Fibroblast of villous mesenchyme (primary cell): Measurements from ENCODE around the gene CHGA. TPM values are rescaled to one million over a fixed set of nuclear protein-coding genes. Genes with fewer than 3 reads are reported as not detected.

Experiments used
- DNase-seq: peaks from one replicate; pipeline ENCODE4 v3.0.0-alpha.2; 2010; ENCODE audit warnings: low read depth
- H3K4me3 ChIP-seq: 2 replicates; pipeline ENCODE4 v1.5.1; 2011; ENCODE audit warnings: low read depth, mild to moderate bottlenecking, low read length
- total RNA-seq: library from RNA; depleted of rRNA; stranded (reverse); fragments of >200 nt; gene quantifications from 2 replicates; pipeline ENCODE4 v1.2.3, GENCODE V29; 2012
- TF ChIP-seq, protein P1 (sequence below): IDR thresholded peaks from 2 replicates; pipeline ENCODE4 v1.5.1; 2012; ENCODE audit warnings: low read depth, mild to moderate bottlenecking, low read length; ENCODE audit not compliant: insufficient read depth

CHGA gene
- total RNA-seq, 1 donor = not detected

DNA sequence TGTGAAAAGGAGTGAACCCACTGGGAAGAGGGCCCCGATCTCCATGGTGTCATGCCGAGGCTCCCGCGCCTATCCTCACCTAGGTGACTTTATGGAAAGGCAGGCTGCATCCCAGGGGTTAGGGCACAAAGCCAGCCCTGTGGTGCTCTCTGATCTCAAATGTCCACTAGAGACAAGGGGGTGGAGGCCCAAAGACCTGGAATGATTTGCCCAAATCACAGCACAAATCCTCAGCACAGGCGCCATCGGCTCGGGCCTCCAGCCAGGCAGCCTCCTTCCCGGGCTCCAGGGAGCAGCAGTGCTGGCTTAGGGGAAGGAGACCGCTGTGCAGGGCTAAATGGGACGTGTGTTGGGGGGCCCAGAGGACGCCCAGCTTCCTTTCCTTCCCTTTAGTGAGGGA, 17.6 kb downstream of the CHGA start:
- DNase-seq = no peak
- TF ChIP-seq, protein P1, sequence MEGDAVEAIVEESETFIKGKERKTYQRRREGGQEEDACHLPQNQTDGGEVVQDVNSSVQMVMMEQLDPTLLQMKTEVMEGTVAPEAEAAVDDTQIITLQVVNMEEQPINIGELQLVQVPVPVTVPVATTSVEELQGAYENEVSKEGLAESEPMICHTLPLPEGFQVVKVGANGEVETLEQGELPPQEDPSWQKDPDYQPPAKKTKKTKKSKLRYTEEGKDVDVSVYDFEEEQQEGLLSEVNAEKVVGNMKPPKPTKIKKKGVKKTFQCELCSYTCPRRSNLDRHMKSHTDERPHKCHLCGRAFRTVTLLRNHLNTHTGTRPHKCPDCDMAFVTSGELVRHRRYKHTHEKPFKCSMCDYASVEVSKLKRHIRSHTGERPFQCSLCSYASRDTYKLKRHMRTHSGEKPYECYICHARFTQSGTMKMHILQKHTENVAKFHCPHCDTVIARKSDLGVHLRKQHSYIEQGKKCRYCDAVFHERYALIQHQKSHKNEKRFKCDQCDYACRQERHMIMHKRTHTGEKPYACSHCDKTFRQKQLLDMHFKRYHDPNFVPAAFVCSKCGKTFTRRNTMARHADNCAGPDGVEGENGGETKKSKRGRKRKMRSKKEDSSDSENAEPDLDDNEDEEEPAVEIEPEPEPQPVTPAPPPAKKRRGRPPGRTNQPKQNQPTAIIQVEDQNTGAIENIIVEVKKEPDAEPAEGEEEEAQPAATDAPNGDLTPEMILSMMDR = no peak
- H3K4me3 ChIP-seq = no peak overlapping the region

DNA sequence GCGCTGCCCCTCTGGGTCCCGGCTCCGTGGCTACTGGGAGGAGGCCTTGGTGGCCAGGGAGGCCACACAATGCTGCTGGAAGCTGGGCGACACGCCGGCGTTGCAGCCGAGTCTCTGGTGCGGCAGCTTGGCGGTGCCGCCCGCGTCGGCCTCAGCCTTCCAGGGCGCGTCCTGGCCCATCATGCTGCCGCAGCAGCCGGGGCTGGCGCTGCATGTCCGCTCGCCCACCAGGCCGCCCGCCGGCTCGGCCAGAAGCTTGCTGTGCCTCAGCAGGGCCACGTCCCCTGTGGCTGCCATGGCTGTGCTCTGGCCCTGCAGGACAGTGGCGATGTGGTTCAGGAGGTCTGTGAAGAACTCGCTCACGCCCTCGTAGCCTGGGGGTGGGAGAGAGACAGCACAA, 18.6 kb downstream of the CHGA start:
- no peak overlapping the region for H3K4me3 ChIP-seq
- TF ChIP-seq, protein P1 = no peak
- no peak for DNase-seq

DNA sequence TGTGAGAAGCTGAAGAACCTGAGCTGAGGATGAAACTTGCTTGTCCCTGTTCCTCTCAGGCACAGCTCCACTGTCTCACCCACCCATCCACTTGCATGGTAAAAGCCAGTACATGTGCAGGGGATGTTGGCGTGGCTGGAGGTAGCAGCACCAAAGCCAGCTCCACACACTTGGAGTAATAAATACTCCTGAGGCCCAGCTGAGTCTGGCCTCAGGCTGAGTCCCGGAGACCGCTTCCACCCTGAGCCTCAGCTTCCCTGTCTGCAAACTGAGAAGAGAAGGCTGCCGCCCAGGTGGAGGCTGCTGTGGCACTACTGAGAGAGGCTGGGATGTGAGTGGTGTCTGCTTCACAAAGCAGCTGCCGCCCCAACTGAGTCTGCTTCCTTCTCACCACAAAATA, 19.2 kb downstream of the CHGA start:
- TF ChIP-seq, protein P1 = no peak
- no peak for DNase-seq
- H3K4me3 ChIP-seq = no peak overlapping the region

DNA sequence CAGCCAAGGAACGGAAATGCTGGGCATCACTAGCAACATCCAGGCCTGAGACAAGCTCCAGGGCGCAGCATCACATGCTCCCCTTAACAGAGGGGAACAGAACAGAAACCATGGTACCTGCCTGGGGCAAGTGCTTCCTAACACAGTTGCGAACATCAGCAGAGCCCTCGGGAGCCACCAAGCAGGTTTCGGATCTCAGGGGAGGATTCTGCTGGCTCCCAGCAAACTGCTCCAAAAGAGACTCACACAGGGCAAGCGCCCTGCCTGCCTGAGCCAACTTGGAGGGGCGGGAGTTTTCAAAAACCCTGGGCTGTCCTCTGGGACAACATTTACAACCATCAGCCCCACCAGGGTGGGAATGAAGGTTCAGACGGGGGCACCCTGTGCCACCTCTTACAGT, 19.6 kb downstream of the CHGA start:
- TF ChIP-seq, protein P1 = no peak
- no peak for DNase-seq
- H3K4me3 ChIP-seq = no peak overlapping the region

DNA sequence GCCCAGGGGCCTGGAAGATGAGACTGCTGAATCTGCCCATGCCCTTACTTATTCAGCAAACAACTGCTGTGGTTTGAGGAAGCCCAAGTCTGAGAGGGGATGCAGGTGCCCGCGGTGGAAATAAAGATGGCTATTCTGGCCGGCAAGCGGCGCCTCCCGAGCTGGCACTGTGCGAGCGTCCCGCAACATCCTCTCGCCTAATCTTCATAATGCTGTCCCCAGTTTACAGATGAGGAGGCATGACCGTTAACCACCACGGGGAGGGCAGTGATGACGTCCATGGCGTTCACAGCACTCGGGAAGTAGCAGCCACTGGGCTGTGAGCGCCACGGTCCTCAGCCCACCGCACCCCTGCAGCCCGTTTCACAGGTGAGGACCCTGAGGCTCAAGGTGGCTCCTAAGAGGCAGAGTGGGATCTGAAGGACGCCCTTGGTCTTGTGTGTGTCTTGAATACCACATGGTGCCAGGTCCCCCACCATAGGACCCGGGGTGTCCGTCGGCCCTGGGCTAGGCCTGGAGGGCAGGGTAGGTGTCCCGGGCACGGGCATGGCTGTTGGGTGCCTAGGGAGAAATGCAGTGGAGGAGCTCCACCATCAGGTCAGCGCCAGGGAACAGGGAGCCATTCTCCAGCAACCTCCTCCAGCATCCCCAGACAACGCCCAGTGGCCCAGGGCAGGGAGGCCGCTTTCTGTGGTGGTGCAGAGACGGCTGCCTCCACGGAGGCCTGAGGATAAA, 20.2 kb downstream of the CHGA start:
- TF ChIP-seq, protein P1 = no peak
- H3K4me3 ChIP-seq = no peak overlapping the region
- DNase-seq = no peak

DNA sequence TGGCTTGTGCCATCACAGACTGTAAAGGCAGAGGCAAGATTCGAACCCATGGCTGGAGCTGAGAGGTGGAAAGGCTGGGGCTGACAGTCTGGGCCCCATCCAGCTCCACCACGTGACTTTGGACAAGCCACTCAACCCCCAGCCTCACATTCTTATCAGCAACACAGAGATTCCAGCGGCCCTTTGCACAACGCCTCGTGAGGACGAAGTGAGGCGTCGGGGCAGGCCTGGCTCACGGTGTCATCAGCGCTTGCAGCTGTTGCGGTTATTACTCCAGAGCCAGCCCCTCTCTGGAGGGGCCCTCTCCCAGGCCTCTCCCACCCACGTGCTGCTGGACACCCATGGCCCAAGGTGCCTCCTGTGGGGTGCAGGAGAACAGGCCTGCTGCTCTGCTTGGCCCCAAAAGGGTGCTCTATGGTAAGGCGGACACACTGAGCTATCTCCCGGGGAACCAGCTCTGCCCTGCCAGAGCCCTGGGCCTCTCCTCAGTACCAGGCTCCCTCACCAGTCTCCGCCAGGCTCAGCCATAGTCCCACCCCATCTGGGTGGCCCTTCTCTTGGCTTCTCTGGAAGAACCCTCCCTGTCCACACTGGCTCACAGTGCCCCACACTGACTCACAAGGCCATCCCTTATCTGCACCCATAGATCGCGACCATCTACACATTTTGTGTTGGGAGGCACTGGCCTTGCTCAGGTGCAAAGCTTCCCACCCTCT, 21.1 kb downstream of the CHGA start:
- H3K4me3 ChIP-seq = no peak overlapping the region
- peak; percentile 45 for DNase-seq
- TF ChIP-seq, protein P1 = no peak
